GM18909 (cell line): ENCODE data around the gene EML6.
"Not testable (repeated sequence)": the region's sequence is repeated elsewhere in the genome, so short reads cannot be mapped to it uniquely, and the experiment has no call there.

Experiments
- ATAC-seq: cut with Tn5 transposase; IDR thresholded peaks from one replicate; pipeline ENCODE4 v1.9.1; 2021; ENCODE audit warnings: mild to moderate bottlenecking; ENCODE audit not compliant: unreplicated experiment, poor library complexity

Gene EML6

DNA sequence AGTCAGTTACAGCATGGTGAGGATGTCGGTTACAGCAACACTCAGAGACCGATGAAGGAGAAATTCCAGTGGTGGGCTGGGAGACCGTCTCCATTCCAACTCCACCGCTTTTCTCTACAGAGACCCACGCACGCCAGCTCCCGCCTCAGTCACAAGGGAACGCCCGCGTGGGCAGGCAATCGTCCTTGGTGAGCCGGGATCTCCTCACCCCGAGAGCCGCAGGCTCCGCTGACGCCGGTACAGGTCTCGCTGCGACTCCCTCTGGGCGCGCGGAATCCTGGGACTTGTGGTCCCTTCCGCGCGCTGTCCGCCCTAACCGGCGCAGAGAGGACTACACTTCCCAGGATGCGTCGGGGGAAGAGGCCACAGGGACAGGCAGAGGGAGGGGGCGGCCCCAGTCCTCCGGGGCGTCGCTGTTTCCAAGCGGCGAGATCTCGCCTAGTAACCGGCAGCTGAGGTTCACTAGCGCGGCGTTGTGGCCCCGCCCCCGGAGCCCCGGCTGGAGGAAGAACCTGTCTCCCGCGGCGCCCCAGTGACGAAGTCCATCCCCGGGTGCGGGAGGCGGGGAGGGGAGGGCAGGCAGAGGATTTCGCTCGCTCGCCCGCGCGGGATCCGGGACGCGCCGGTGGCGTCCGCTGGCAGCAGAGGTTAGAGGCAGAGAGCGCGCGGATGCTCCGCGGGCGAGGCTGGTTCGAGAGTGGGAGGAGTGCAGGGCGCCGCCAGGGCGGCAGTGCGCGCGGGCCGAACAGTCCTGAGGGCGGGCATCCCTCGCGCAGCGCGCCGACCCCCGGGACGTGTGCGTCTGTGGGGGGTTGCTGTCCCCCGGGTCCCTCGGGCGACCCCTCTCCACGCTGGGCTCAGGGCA lies at the start of gene EML6:
EML6 (plus strand) TSS at position 532 of the 865 bp plus-strand sequence. CDS start 1,400 bp downstream, outside the sequence.
- peak; percentile 99 for ATAC-seq

DNA sequence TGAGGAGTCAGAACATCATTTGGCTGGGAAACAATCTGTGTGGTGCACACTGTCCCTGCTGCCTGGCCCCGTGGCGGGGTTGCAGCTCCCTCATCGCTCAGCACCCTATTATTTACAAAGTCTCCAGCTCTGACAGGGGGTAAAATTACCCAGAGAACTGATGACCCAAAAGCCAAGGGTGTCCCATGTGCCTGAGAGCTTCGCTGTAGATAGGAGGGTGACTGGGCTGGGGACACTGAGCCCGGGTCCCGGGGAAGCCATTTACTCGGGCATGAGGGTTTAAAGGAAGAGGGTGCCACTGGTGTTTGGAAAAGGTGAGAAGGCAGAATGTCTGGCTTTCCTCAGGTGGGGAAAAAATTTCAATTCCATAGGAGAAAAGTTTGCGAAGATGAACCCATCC lies 48.2 kb upstream of the EML6 start:
- ATAC-seq: no peak

DNA sequence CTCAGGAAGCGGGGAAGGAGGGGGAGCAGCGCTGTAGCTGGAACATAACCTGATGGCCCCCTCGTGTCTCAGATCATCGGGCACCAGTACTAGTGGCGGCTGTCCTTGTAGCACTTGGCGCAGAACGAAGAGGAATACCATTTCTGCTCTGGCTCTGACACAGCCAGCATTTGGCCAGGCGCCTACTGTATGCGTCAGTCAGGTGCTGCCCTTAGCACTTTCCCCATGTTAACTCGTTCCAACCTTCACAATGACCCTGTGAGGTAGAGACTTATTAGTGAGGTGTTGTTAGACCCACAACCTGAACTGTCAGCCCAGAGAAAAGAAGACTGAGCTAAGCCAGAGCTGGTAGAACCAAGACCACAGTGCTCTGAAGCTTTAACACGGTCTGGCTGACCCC lies 47.7 kb upstream of the EML6 start:
- ATAC-seq: no peak

DNA sequence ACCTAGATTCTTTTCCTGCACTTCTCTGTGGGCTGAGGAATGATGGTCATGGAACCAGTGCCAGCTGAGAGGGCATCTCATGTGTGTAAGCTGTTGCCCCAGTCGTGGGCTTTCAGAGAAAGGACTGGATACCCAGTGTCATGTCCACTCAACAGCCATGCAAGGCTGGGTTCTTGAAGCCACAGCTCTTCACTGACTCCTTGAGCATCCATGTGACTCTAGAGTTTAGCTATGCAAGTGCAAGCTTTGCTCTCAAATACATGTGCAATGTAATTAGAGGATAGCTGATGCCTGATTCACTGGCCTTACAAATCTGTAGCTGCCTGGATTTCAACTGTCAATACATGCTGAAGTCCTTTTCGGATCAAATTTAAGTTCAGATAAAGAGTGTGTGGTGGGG lies 46.8 kb upstream of the EML6 start:
- ATAC-seq: no peak

DNA sequence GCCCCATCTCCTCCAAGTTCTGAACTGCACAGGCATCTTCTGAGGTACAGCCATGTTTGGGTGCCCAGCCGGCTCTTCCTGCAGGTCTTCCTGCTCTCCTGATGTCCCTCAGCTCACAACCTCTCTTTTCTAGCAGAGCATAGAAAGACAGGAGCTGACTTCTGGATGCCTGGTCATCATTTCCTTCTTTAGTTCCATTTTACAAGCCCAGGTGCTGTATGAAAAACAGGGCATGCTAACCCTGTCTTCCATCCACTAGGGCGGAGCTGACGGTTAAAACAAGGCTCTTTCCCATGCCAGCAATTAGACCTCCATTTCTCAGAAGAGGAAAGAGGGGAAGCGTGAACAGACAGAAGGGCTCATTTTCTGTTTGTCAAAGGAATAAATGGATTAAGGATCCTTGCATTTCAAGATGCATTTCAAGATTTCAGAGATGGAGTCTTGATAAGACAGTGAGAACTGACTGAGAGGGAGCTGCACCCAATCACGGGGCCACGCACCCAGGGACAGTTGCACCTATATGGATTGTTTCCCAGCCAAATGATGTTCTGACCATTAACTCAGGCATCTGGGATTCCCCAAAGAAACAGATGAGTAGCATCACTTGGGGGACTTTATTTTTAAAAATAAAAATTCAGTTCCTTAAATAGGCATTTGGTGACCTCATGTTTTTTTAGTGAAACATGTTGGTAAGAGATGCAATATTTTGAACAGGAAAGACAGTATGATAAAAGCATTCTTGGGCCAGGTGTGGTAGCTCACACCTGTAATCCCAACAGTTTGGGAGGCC lies 45.8 kb upstream of the EML6 start:
- no peak for ATAC-seq

DNA sequence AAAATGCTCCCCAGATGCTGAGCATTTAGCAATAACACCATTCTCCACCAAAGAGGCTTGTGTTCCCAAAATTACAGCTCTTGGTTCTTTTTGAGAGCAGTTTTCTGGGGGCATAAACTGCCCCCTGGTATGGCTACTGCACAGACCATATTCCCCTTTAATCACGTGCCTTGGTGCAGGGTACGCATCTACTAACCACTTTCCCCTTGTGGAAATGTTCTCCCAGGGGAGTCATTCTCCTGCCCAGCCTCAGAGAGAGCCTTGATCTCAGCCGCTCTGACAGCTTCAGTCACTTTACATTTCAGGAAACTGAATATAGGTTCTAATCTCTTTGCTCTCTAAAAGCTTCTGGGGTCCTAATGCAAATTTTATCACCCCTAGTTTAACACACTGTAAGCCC lies 44.7 kb upstream of the EML6 start:
- ATAC-seq: no peak

DNA sequence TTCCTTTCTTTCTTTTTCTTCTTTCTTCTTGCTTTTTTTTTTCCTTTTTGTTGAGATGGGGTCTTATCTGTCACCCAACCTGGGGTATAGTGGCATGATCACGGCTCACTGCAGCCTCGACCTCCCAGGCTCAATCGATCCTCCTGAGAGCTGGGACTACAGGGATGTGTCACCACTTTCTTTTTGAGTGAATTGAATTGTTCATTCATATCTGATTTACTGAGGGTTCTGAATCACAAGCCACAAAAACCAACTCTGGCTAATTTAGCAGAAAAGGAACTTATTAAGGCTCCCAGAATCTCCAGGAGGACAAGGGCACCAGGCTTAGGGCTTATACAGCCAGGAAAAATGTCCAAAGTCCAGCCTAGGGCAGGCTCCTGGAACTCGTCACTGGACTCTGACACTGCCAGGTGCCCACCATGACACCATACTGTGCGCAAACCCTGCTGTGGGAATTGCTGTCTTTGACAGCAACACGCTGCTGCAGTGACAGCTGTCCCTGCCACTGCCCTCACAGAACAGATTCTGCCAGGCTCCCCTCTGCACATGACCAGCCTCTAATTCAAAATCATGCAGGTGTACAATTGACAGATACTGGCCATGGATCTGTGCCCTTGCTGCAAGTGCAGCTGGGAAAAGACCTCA lies 42.9 kb upstream of the EML6 start:
- ATAC-seq: peak; percentile 78

DNA sequence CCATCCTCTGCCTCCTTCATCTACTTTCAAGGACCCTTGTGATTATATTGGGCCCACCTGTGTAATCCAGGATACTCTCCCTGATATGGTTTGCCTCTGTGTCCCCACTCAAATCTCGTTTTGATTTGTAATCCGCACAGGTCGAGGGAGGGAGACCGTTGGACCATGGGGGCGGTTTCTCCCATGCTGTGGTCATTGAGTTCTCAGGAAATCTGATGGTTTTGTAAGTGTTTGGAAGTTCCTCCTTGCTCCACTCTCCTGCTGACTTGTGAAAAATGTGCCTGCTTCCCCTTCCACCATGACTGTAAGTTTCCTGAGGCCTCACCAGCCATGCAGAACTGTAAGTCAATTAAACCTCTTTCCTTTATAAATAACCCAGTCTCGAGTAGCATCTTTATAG lies 42.0 kb upstream of the EML6 start:
- ATAC-seq: no peak

DNA sequence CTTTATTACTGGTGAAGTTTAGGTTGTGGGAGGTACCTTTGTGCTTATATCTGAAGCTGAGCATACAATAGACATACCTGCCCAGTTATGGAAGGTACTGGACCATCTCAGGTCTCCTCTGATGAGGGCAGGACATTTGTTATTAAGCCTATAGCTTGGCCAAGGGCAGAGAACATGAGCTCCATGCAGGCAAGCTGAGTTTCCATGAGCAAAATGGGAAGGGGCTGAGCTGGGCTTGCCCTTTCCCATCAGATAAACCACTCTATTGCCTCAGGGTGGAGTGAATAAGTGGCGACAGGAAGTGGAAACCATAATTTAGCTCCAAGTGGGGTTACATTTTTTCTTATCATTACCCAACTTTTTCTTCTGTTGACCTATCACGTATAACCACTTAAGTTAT lies 39.9 kb upstream of the EML6 start:
- no peak for ATAC-seq

DNA sequence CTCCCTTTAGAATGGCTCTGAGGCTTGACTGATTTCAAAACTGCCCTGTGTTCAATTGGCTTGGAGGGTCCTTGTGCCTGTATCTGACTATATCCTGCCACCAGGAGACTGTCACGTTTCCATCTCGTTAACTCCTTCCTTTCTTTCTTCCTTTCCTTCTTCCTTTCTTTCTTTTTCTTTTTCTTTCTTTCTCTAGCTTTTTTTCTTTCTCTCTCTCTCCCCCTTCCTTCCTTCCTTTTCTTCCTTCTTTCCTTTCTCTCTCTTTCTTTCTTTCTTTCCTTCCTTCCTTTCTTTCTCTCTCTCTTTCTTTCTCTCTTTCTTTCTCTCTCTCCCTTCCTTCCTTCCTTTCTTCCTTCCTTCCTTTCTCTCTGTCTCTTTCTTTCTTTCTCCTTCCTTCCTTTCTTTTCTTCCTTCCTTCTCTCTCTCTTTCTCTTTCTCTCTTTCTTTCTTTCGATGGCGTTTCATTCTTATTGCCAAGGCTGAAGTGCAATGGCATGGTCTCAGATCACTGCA lies 38.1 kb upstream of the EML6 start:
- no peak for ATAC-seq

DNA sequence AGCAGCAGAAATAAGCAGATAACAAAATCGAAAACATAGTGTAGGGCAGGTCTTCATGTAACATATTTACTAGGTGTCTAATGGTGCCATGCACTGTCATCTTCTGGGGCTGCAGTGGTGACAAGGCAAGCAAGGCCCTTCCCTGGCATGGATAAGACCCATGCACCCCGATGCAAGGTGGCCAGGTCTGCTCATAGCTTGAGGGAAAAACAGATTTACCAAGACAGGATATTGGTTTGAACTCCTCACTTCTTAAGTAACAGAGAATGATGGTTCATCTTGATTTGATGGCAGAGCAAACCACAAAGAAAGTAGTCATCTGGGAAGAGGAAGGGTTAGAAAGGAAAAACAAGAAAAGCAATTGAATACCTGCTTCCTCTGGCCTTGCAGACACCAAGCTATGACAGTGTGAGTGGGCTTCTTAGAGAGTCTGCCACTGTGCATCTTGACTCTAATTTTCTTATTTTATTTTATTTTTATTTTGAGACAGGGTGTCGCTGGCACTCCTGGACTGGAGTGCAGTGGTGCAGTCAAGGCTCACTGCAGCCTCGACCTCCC lies 35.8 kb upstream of the EML6 start:
- ATAC-seq: no peak

DNA sequence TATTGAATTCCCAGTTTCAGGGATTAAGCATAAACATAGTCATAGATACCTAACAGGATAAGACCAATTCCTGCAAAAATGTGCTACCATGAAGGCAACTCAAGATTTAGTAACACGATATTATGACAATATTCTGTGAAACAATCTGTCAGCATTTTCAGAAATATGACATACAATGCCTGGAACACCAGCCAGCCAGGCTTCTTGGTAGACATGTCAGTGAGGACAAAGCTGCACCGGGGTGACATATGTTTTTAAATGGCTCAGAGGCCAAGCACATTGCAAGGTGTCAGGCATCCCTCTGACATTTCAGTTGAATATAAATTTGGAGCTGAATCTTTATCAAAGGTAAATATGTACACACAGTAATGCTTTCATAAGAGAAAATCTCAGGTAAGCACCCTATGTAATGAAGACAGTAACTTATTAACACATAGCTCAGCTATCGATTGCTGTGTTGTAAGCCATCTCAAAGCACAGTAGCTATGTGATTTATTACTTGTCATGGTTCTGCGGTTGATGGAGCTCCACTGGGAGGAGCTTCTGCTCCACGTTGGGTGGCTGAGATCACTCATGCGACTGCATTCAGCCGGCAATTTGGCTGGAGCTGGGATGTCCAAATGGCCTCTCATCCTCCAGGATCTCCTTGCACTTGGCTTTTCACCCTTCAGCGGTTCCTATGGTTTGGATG lies 31.9 kb upstream of the EML6 start:
- ATAC-seq: no peak

DNA sequence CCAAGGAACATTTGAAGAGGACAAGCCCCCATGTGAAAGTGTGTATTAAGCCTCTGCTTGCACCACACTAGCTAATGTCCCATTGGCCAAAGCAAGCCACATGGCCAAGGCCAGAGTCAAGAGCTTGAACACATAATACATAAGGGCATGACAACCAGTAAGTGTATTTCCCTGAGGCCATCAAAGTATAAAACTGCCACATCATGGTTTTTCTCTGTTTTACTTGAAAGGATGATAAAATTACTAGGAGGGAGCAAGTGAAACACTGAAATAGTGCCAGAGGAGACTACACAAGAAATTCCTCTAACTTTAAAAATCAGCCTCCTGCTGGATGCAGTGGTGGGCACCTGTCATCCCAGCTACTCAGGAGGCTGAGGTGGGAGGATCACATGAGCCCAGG lies 30.9 kb upstream of the EML6 start:
- no peak for ATAC-seq

DNA sequence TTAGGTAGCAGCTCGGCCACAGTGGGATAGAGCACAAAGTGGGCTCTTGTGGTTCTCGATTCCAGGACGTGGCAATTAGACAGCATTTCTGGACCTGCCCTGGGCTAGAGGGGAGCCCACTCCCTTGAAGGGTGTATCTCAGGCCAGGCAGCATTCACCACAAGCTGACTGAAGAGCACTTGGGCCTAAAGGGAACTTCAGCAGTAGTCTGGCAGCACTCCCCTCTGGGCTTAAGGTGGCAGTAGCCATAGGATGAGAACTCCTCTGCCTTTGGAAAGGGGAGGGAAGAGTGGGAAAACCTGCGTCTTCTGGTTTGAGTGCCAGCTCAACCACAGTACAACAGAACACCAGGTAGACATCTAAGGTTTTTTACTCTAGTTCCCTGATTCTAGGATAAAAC lies 28.1 kb upstream of the EML6 start:
- no peak for ATAC-seq

DNA sequence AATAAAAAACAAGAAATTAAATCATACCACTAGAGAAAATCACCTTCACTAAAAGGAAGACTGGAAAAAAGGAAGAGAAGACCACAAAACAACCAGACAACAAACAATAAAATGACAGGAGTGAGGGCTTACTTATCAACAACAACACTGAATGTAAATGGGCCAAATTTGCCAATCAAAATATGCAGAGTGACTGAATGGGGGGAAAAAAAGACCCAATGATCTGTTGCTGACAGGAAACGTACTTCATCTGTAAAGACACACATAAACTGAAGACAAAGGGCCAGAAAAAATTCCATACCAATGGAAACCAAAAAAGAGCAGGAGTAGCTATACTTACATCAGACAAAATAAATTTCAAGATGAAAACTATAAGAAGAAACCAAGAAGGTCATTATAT lies 25.5 kb upstream of the EML6 start:
- no peak for ATAC-seq

DNA sequence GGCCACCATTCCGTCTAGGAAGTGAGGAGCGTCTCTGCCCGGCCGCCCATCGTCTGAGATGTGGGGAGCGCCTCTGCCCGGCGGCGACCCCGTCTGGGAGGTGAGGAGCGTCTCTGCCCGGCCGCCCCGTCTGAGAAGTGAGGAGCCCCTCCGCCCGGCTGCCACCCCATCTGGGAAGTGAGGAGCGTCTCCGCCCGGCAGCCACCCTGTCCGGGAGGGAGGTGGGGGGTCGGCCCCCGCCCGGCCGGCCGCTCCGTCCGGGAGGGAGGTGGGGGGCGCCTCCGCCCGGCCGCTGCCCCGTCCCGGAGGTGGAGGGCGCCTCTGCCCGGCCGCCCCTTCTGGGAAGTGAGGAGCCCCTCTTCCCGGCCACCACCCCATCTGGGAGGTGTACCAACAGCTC lies 24.5 kb upstream of the EML6 start:
- not testable (repeated sequence) for ATAC-seq

DNA sequence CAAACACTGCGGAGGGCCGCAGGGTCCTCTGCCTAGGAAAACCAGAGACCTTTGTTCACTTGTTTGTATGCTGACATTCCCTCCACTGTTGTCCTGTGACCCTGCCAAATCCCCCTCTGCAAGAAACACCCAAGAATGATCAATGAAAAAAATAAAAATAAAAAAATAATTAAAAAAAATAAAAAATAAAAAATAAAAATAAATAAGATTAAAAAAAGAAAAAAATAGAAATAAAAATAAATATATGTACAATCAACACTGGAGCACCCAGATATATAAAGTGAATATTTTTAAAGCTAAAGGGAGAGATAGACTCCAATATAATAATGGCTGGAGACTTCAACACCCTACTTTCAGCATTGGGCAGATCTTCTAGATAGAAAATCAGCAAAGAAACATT lies 23.8 kb upstream of the EML6 start:
- ATAC-seq: no peak

DNA sequence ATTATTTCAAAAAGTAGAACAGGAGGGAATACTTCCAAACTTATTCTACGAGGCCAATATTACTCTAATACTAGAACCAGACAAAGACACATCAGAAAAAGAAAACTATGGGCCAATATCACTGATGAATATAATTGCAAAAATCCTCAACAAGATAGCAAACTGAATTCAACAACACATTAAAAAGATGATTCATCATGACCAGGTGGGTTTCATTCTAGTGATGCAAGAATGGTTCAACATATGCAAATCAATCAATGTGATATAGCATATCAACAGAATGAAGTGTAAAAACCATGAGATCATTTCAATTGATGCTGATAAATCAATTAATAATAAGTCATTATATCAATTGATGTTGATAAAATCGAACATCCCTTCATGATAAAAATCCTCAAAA lies 22.4 kb upstream of the EML6 start:
- no peak for ATAC-seq

DNA sequence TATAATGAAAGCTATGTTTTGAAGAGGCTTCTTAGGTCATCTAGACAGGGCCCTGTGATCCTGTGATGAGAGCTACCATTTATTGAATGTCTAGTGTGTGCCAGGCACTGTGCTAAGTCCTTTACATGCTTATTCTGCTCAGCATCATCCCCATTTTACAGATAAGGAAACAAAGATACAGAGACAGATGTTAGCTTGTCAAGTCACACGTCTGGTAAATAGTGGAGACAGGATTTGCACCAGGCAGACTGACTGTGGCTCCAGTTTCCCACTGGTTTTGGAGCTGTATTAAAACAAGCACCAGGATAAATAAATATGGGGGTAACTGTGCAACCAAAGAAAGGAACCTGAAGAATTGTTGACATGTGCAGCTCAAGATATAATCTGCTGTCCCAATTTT lies 19.2 kb upstream of the EML6 start:
- ATAC-seq: no peak
